Stimulated activated CD4-positive, alpha-beta T cell treated with anti-CD3 and anti-CD28 coated beads, TNF-alpha, amount 100 ng/mL, for 1 hour (primary cell): Measurements from ENCODE around the gene EPHB4.
"Not testable (repeated sequence)": the region's sequence is repeated elsewhere in the genome, so short reads cannot be mapped to it uniquely, and the experiment has no call there.

Experiments
- DNase-seq, 3 donors: peaks; one replicate each; pipeline ENCODE4 v3.0.0-alpha.2; 2020; ENCODE audit warnings: low read depth in 3 of 3, low spot score in 1 of 3

Gene EPHB4

GRCh38 chr7:100822236-100823139 is 4.8 kb downstream of the EPHB4 start:
- DNase-seq = no peak

- no peak for DNase-seq
These were observed 7.7 kb downstream of the EPHB4 start for GRCh38 chr7:100819586-100819985.

GRCh38 chr7:100818825-100819224 is 8.5 kb downstream of the EPHB4 start:
- no peak for DNase-seq

- DNase-seq = no peak
These were observed 9.0 kb downstream of the EPHB4 start for GRCh38 chr7:100818366-100818765.

- no peak for DNase-seq
These were observed 10.2 kb downstream of the EPHB4 start for GRCh38 chr7:100817097-100817496.

- not testable (repeated sequence) for DNase-seq
These were observed 10.8 kb downstream of the EPHB4 start for GRCh38 chr7:100816515-100816914.

GRCh38 chr7:100812729-100813128 is 14.6 kb downstream of the EPHB4 start:
- no peak for DNase-seq

- no peak for DNase-seq
These were observed 15.8 kb downstream of the EPHB4 start for GRCh38 chr7:100811480-100811879.

GRCh38 chr7:100808354-100808875 is 18.9 kb downstream of the EPHB4 start:
- no peak for DNase-seq

- DNase-seq = not testable (repeated sequence)
These were observed 20.4 kb downstream of the EPHB4 start for GRCh38 chr7:100806883-100807282.

GRCh38 chr7:100806276-100806675 is 21.0 kb downstream of the EPHB4 start:
- DNase-seq = no peak

- no peak for DNase-seq
These were observed 22.5 kb downstream of the EPHB4 start for GRCh38 chr7:100804681-100805431.

- DNase-seq = no peak
These were observed 23.7 kb downstream of the EPHB4 start for GRCh38 chr7:100803398-100804161.

- no peak for DNase-seq
These were observed 24.4 kb downstream of the EPHB4 start for GRCh38 chr7:100802951-100803350.

GRCh38 chr7:100801833-100802568 is 25.3 kb downstream of the EPHB4 start:
- no peak for DNase-seq

- peak in 2 of 3 donors; percentile 7 to 25 for DNase-seq
These were observed 28.1 kb downstream of the EPHB4 start for GRCh38 chr7:100799037-100799896.

GRCh38 chr7:100794741-100795140 is 32.6 kb downstream of the EPHB4 start:
- DNase-seq = no peak

- DNase-seq = no peak
These were observed 33.3 kb downstream of the EPHB4 start for GRCh38 chr7:100793806-100794660.
